HG02623 (cell line): ENCODE data around the gene RFX4.

ENCODE experiments used
- ATAC-seq: cut with Tn5 transposase; IDR thresholded peaks from one replicate; pipeline ENCODE4 v1.9.1; 2021; ENCODE audit warnings: moderate library complexity; ENCODE audit not compliant: unreplicated experiment

RFX4 gene

DNA sequence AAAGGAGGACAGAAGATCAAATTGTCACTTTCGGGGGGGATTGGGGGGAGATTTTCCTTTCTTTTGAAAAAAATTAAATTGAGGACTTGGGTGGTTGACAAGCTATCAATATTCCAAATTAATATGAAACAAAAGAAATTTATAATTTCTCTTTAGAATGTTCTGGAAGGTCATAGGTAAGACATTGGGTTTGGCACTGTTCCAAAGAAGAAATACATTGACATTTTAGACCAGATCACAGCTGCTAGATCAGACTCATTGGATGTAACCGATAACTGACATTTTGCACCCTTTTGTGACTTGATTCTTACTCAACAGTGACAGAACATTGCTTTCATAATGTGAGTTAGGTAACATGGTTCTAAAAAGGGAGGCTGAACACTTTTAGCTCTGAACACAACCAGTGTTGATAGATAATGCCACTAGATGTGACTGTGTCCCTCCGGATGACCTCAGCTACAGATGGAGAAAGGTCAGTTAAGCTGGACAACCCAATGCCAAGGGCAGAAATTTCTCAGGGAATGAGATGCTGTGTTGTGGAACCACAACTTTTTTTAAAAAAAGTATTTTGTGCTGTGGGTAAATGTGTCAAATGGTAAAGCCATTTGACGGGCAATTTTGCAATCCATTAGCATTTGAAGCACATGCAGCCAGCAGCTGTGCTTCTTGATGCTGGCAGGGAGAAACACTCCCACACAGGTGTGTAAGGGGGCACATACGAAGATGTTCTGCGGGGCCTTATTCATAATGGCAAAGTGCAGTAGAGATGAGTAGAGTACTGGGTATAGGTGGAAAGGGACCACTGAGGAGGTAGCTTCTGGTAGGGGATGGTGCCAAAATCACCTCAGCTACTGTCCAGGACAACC lies 62.9 kb downstream of the RFX4 start:
- ATAC-seq, result no peak

DNA sequence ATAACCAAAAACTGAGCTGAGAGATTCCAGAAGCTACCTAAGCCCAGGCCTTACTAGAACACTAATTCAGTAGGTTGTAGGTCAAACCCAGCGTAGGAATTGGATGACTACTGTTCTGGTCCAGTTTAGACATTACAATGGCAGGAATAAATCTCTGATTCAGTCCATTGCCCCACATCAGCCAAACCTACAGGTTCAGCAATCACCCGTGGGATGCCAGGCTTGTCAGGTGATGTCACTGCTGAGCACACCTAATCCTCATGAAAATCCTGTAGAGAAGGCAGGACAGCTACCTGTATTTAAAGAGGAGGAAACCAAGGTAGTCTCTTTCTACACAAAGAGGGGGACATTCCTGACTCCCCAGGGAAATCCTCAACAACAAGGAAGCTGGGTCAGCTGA lies 63.7 kb downstream of the RFX4 start:
- ATAC-seq, result no peak

GRCh38 chr12:106647793-106648514 lies 65.2 kb downstream of the RFX4 start:
- no peak for ATAC-seq

DNA sequence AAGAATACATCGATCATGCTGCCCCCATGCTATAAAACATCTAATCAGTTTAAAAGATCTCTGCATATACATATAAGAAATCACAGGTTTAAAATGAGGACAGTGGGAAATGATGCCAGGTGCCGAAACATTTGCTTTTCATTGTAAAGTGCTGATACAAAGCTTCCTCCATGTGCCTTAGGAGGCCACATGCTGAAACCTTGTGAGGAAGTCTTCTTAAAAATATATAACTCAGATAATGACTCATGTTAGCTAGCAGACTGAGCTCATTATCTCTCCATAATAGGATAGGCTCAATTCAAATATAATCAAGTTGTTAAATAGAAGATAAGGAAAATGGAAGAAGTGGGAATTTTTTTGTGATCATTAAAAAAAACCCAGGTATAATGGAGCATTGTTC lies 65.9 kb downstream of the RFX4 start:
- ATAC-seq, result no peak

- ATAC-seq, result no peak
Measured at GRCh38 chr12:106651552-106651951, 68.7 kb downstream of the RFX4 start.

DNA sequence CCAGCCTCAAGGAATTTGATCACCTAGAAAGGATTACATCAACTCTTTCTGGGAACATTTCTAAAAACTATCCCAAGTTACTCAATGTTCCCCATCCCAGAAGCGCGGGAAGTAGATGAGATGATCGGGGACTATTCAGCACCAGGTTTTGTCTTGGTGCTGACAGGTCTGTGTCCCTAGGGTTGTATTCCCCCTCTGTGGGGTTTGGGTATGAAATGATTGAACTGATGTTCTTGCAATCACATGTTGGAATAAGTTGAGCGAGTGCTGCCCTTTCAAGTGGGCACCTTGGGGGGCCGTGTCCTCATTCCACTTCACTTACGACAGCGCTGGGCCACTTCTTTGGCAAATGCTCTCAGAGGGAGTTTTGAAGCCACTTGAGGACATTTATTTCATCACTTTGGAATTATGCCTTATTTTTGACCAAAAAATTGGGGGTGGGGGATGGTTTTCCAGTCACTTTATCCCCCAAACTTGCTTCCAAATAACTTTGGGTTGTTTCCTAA lies 69.8 kb downstream of the RFX4 start:
- no peak for ATAC-seq

DNA sequence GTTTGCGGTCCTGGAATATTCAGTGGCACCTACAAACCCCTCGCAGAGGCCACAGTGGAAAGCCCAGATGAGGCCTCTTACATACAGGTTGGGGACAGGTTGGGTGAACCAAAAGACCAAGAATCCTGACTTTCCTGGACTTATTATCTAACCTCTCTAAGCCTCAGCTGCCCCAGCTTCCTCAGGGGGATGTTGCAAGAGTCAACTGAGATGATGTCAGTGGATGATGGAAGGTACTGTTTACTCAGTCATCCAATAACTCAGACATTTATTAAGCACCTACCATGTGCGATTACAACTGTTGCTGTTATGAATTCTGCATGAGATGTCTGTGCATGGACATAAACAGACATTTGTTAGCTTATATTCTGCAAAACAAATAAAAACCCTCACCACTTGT lies 72.8 kb downstream of the RFX4 start:
- no peak for ATAC-seq

- no peak for ATAC-seq
Measured at GRCh38 chr12:106657488-106657887, 74.7 kb downstream of the RFX4 start.

- no peak for ATAC-seq
Measured at GRCh38 chr12:106663385-106663784, 80.6 kb downstream of the RFX4 start.

GRCh38 chr12:106669216-106669615 lies 86.4 kb downstream of the RFX4 start:
- ATAC-seq, result no peak

- no peak for ATAC-seq
Measured at GRCh38 chr12:106670131-106670530, 87.3 kb downstream of the RFX4 start.

GRCh38 chr12:106671840-106672239 lies 89.0 kb downstream of the RFX4 start:
- ATAC-seq, result no peak

- no peak for ATAC-seq
Measured at GRCh38 chr12:106672314-106673025, 89.7 kb downstream of the RFX4 start.

- no peak for ATAC-seq
Measured at GRCh38 chr12:106673141-106673540, 90.3 kb downstream of the RFX4 start.

- no peak for ATAC-seq
Measured at GRCh38 chr12:106675651-106676435, 93.0 kb downstream of the RFX4 start.

- no peak for ATAC-seq
Measured at GRCh38 chr12:106679574-106679973, 96.8 kb downstream of the RFX4 start.

- no peak for ATAC-seq
Measured at GRCh38 chr12:106680280-106680679, 97.5 kb downstream of the RFX4 start.

DNA sequence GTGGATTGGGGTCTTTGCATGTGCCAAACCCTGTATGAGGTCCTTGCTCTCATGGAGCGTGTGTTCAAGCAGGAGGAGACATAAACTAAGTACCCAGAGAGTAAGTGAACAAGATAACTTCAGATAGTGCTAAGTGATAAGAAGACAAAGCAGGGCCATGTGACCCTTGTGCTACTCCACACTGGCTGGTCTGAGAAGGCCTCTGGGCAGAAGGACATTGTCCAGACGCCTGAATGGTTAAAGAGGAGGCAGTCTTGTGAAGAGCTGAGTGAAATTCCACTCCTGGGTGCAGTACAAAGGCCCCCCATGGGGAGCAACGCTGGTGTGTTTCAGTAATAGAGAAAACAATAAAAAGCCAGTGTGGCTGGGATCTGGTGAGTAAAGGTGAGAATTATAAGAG lies 98.4 kb downstream of the RFX4 start:
- ATAC-seq, result no peak

DNA sequence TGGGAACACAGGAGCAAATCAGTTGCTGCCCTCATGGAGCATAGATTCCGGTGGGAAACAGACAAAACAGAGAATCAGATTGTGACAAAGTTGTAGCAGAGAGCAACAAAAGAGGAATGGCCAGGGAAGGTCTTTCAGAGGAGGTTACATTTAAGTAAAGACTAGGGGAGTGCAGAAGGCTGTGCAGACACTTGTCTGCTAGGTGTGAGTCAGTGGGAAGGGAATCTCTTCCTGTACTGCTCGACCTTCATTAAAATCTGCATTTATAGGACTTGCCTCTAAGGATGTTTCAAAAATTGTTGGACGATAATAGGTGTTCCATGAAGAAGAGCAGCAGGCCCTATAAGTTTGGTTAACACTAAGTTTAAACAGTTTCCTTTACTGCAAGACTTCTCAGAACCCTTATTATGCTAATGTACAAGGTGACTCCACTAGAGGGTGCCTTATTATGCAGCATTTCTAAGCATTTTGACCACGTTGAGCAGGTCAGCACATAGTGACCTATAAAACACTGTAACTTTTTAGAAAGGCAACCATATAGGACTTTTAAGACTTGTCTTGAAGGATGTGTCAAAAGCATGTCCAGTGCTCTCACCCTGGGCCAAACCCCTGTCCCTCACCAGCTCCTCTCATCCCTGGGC lies 99.9 kb downstream of the RFX4 start:
- no peak for ATAC-seq

DNA sequence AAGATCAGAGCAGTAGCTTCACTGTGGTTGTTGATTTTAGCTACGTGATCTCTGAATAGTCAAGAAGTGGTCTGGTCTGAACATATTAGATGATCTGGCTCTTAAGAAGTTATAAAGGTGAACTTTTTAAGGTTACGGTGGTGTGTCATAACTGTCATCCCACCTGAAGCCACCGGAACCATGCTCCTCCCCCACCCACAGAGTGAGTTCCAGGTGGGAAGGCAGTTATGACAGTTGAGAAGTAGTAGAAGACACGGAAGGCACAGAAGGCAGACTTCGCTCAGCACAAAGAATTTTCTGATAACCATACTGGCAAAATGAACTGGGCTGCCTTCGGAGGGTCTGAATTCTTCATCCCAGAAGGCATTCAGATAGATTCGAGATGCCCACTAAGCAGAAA lies 101.7 kb downstream of the RFX4 start:
- ATAC-seq, result no peak
